GM10248 (cell line): ENCODE data around the gene PPFIA1.

Source experiments
- CTCF ChIA-PET: fragments of 300-600 bp; sonication (Branson Sonifier 250); formaldehyde crosslinking; extraction: SDS; loops from one replicate; lab custom pipeline; 2021; ENCODE audit warnings: antibody characterized with exemption; lab: Yijun Ruan, JAX
- POLR2A ChIA-PET: fragments of 350-650 bp; sonication (Branson Sonifier 250); formaldehyde crosslinking; extraction: SDS; loops from one replicate; lab custom pipeline; 2020; ENCODE audit warnings: antibody characterized with exemption; lab: Yijun Ruan, JAX
- DNase-seq: peaks from one replicate; pipeline ENCODE4 v3.0.0; 2012; ENCODE audit errors: extremely low spot score
- TF ChIP-seq, protein P1 (sequence below): IDR thresholded peaks from 2 replicates; pipeline ENCODE4 v1.5.1; 2012; ENCODE audit warnings: mild to moderate bottlenecking, low read depth; ENCODE audit errors: extremely low read depth, missing control alignments, control extremely low read depth

Gene PPFIA1

DNA sequence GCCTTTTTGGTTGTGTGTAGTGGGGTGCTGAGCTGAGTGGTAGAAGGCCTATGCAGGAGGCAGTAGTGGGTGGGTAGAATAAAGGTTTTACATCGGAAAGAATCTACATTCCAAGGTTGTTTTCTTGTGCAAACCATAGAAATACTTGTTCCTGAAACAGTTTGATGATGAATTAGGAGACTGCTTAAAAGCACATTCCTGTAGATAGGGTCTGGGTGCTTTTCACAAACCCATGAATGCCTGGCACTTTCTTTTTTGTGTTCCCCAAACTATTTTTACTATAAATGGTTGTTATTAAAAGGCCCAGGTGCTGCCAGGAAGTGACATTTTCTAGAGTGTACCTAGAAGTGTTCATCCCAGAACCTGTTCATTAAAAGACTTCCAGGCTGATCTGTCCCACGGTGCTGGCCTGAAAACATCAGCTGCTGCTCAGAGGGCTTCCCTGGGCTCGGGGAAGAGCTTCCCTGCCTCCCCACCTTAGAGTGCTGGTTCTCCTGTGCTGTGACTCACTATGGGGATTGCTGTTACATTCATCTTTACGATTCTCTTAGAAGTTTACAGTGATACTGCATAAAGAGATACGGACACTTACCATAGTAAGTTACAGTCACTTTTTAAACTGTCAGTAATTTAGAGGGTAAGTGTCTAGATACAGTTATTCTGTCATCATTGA lies 27.9 kb downstream of the PPFIA1 start:
- ChIA-PET CTCF (interaction anchor here (1.0 kb wide), 1 partner anchor 10 kb away, joined by 4 read pairs; no protein-coding TSS in a partner anchor), POLR2A (no interaction called here)
- TF ChIP-seq, protein P1, sequence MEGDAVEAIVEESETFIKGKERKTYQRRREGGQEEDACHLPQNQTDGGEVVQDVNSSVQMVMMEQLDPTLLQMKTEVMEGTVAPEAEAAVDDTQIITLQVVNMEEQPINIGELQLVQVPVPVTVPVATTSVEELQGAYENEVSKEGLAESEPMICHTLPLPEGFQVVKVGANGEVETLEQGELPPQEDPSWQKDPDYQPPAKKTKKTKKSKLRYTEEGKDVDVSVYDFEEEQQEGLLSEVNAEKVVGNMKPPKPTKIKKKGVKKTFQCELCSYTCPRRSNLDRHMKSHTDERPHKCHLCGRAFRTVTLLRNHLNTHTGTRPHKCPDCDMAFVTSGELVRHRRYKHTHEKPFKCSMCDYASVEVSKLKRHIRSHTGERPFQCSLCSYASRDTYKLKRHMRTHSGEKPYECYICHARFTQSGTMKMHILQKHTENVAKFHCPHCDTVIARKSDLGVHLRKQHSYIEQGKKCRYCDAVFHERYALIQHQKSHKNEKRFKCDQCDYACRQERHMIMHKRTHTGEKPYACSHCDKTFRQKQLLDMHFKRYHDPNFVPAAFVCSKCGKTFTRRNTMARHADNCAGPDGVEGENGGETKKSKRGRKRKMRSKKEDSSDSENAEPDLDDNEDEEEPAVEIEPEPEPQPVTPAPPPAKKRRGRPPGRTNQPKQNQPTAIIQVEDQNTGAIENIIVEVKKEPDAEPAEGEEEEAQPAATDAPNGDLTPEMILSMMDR: no peak
- DNase-seq: no peak

DNA sequence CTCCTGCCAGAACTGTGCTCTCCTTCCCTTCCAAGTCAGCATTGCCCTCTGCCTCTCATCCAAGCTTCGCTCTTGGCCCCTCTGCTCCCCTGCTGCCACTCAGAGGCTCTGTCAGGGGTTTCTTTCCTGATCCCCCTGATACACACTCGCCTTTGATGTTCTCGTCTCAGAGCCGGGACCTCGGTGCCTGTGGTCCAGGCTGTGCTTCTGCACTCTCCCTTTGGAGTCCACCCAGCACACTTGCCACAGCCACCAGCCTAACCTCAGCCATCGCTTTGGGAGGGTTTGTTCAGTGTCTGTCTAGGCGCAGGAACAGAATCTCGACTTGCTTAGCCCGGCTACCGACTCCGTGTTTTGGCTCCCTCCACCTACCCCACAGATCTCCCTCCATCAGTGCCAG lies 29.1 kb downstream of the PPFIA1 start:
- ChIA-PET POLR2A (no interaction called here), CTCF (no interaction called here)
- TF ChIP-seq, protein P1: no peak
- DNase-seq: no peak

DNA sequence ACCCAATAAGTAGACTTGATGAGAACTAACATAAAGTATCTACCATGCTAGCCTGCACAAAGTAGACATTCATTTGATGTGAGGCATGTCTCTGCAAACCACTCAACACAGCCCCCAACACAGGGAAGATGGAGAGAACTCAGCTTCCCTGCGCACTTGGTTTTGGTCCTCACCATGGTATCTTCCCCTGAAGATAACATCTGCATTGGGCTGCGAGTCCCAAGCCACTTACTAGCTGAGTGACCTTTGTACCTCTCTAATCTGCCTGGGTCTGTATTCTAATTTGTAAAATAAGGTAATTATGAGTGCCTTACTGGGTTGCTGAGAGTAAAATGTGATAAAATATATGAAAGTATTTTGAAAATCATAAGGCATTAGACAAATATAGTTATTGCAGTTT lies 30.7 kb downstream of the PPFIA1 start:
- POLR2A ChIA-PET: no interaction called here
- no peak for DNase-seq
- TF ChIP-seq, protein P1: no peak
- CTCF ChIA-PET: interaction anchor here (1.1 to 1.7 kb wide), 3 partner anchors 11 to 109 kb away, joined by 3 to 4 read pairs (median 3); no protein-coding TSS in a partner anchor

DNA sequence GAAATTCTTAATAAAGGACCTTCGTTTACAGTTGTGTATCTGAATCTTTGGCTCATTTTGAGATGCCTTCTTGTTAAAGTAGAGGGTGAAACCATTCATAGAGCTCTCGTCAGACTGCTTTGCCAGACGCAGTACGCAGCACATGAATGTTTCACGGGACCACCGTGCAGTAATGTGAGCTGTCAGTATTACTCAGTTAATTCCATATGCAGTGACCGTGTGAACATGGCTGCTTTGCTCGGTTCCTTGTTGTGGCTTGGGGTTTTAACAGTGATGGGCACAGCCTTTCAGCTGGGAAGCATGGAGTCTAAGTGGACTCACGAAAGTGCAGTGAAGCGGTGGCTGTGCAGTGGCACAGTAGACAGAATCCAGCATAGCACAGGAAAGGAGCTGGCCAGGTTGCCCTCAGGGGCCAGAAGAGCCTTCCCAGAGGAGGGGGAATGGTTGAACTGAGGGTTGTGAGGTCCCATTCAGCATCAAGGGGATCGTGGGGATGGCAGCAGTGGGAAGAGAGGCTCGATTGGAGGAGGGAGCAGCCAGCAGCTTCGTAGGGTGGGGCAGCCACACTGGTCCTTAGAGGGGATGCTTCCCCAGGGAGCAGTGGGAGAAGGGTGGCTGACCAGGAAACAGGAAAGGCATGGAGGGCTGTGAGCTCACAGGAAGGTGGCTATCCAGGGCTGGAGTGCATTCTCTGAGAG lies 31.4 kb downstream of the PPFIA1 start:
- POLR2A ChIA-PET: no interaction called here
- TF ChIP-seq, protein P1: no peak
- CTCF ChIA-PET: interaction anchor here (0.9 to 1.7 kb wide), 5 partner anchors 10 to 110 kb away, joined by 3 to 4 read pairs (median 3); no protein-coding TSS in a partner anchor
- no peak for DNase-seq

DNA sequence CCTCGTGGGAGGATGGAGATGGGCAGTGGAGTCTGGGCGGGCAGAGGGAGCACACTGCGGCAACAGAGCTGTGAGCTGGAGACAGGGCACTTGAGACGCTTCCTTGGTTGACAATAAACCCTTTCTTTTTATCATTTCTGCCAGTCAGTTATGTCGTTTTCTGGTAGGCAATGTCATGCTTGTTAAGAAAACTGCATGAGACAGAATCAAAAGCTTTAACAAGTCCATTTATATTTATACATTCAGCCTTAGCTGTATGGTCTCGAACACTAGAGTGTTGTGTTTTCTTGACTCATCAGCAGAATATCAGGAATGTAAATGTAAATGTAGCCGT lies 31.9 kb downstream of the PPFIA1 start:
- ChIA-PET CTCF (interaction anchor here (0.9 to 1.7 kb wide), 6 partner anchors 10 to 111 kb away, joined by 3 to 4 read pairs (median 3); no protein-coding TSS in a partner anchor), POLR2A (no interaction called here)
- DNase-seq: no peak
- TF ChIP-seq, protein P1: no peak

DNA sequence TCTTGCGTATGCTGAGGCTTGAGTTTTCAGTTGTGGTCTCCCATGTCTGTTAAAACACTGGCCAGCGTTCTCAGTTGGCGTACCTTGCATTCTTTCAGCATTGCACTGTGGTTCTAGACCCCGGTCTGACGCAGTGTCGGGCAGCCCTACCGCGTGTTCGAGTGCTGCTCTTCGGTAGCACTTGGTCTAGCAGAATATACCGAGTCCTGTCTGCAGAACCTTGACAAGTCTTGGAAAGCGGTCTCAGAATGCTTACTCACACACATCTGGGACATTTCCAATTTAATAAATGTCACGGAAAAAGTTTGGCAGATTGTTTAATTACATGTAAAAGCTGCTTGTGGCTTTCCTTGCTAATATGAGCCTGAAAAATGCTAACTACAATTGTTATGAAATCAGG lies 32.6 kb downstream of the PPFIA1 start:
- TF ChIP-seq, protein P1: no peak
- ChIA-PET CTCF (interaction anchor here (1.1 to 1.5 kb wide), 3 partner anchors 10 to 31 kb away, joined by 3 to 4 read pairs (median 3); no protein-coding TSS in a partner anchor), POLR2A (no interaction called here)
- DNase-seq: no peak
